NCI-H2029 treated with DMSO at 0.1 percent for 48 hours (cell line): Measurements from ENCODE around the gene CREB3L4.

Experiments used
- DNase-seq: peaks from one replicate; lab custom pipeline; 2025; lab: John Stamatoyannopoulos, UW

CREB3L4 gene

GRCh38 chr1:153936011-153936802, 31.5 kb upstream of the CREB3L4 start:
- DNase-seq, result no peak

- DNase-seq, result no peak
Measured at GRCh38 chr1:153937331-153937730, 30.4 kb upstream of the CREB3L4 start.

- no peak for DNase-seq
Measured at GRCh38 chr1:153938996-153939395, 28.7 kb upstream of the CREB3L4 start.

GRCh38 chr1:153939476-153939875, 28.2 kb upstream of the CREB3L4 start:
- DNase-seq, result no peak

- DNase-seq, result no peak
Measured at GRCh38 chr1:153940756-153941155, 26.9 kb upstream of the CREB3L4 start.

DNA sequence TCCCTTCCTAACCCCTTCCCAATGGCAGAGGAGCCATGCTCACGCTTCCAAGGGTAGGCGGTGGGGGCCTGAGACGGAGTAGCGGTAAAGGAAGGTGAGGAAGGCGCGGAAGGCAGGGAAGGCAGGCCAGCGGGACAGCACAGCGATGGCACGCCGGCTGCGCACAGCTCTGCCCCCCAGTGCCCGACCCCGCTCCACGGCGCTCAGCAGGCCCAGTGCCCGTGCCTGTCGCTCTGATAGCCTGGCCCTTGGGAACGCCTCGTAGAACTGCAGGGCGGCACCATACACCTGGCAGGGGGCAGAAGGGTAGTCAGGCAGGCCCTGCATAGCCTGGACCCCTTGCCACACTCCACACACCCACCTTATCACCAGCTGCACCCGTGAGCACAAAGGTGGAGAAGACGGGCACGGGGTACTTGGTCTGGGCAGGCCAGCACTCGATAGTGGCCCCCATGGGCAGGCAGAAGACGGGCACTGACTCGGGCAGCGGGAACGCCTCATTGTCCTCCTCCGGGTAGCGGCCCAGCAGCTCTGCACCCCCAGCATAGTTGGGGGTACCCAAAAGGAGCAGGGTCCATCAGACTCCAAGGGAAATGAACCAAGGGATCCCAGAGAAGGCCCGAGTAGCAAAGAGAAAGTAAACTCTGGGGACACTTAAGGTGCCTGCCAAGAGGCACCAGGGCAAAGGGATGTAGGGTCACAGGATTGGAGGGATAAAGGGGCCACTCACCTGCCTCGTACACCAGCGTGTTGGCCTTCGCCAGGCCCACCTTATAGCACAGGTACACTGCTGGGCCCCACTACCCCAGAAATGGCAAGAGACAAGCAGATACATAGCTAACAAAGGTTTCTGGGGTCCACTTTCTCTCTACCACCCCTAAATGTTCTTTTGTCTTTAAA, 25.6 kb upstream of the CREB3L4 start:
- DNase-seq, result no peak

- DNase-seq, result no peak
Measured at GRCh38 chr1:153942766-153943549, 24.7 kb upstream of the CREB3L4 start.

DNA sequence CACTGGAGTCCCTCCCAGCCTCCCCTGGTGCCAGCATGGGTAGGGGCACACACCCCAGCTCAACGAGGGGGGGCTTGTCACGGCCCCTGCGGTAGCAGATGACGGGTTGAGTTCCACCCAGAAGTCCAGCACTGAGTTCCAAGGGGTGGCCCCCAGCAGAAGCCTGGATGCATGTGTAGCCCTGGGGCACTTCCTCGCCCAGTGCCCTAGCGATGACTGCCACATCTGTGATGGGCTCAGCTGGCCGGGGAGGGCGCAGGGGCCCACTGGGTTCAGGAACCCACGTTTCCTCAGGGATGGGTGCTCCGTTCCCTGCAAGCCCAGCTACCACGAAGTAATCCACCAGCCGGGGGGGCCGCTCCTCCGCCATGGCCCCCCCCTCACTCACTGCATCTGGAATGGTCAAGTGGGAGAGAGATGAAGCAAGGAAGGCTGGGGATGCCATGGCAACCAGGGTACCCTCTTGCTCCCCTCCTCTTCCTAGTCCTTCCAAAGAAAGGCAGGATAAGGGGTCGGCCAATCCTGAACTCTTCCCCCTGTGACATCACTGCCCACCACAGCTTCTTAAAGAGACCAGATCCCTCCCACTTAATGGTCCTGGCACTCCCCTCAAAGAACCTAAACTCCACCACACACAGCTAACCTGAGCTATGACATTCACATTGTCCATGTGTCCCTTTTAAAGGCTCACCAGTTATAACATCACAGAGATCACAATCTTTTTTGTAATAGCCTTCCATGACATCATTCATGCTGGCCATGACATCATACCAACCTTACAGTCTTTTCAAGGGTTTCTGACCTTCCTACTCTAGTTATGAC, 23.5 kb upstream of the CREB3L4 start:
- no peak for DNase-seq

- no peak for DNase-seq
Measured at GRCh38 chr1:153944827-153945117, 22.9 kb upstream of the CREB3L4 start.

- DNase-seq, result no peak
Measured at GRCh38 chr1:153945131-153945794, 22.4 kb upstream of the CREB3L4 start.

GRCh38 chr1:153945795-153946621, 21.7 kb upstream of the CREB3L4 start:
- DNase-seq, result no peak

- DNase-seq, result peak; percentile 48
Measured at GRCh38 chr1:153946622-153947241, 21.0 kb upstream of the CREB3L4 start, which contains the start of gene DENND4B. Gene DENND4B, minus strand, starts transcription at chr1:153946718. Its CDS starts 2,344 bp downstream, at chr1:153944374.

GRCh38 chr1:153951183-153951582, 16.5 kb upstream of the CREB3L4 start:
- DNase-seq, result no peak

DNA sequence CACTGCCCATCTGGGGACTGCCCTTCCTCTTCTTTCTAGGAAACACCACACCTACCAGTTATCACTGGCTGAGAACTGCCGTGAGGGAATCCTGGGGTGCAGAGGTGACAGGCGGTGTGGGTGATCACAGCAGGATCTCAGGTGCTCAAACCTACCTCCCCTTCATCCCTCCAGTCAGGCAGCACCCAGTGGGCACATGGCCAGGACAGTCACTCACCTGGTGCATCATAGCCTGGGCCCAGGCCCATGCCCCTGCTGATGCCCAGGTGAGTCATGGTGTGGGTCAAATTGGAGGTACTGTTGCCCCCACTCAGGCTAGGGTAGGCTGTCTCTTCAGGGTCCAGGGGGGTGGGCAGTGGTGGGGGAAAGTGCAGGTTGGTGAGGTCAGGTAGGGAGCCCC, 15.9 kb upstream of the CREB3L4 start:
- DNase-seq, result no peak

DNA sequence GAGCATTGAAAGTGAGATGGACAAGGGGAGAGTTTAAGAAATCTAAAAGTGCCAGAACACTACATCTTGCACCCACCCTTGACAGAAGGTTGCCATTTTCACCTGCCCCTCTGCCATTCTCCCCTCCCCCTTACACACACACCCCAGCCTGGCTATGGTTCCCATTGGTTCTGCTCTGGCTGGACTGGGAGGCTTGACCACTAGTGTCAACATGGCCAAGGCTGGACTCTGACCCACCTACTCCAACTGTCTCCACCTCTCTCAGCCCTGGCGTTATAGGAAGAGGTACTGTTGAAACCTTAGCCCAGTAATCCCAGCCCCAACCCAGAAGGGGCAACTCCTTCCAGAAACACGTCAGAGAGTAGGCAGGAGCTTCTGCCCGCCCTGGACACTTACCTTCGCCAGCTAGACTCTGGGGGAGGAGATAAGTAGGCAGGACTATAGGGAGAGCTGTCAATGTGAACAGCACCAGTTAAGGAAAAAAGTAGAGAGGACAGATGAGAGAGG, 13.8 kb upstream of the CREB3L4 start:
- no peak for DNase-seq

DNA sequence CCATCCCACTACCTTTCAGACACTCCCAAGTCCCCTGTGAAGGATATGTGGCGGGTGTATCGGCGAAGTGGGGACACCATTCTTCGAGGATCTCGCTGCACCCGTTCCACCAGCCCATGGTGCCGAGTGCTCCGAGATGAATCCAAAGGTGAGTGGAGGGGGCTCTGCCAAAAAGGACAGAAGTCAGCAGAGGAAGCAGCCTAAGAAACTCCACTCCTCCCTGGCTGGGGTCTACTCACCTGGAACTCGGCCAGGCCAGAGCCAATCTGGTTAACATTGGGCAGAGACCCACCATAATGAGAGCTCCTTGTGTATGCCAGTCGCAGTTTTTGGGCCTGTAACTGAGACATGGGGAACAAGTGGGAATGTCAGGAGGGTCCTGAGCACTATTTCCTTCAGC, 12.9 kb upstream of the CREB3L4 start:
- no peak for DNase-seq

GRCh38 chr1:153956997-153957715, 10.5 kb upstream of the CREB3L4 start:
- DNase-seq, result no peak

GRCh38 chr1:153957744-153958110, 10.0 kb upstream of the CREB3L4 start:
- DNase-seq, result no peak
